IMR-90 (cell line): ENCODE measurements around the gene GPR15. TPM values are rescaled to one million over a fixed set of nuclear protein-coding genes. Genes with fewer than 3 reads are reported as not detected.

ENCODE experiments used
- ATAC-seq: fragments of 200-7000 bp; cut with Tn5 transposase; 2 replicates; pipeline ENCODE4 v1.9.1; 2020; ENCODE audit warnings: low read depth, mild to moderate bottlenecking, moderate library complexity
- BruUV-seq: library from RNA; stranded (reverse); fragments of 400-500 nt; replicated peaks from 2 replicates; lab custom pipeline; 2021; lab: Mats Ljungman, UMichigan
- CTCF ChIA-PET: fragments of 300-600 bp; formaldehyde crosslinking; extraction: SDS; loops from one replicate; lab custom pipeline; 2021; ENCODE audit warnings: antibody characterized with exemption; lab: Yijun Ruan, JAX
- POLR2A ChIA-PET: fragments of 300-600 bp; sonication (Branson Sonifier 250); formaldehyde crosslinking; loops from one replicate; lab custom pipeline; 2022; ENCODE audit warnings: antibody characterized with exemption; ENCODE audit not compliant: unreplicated experiment; lab: Charles Lee
- DNase-seq: peaks from one replicate; pipeline ENCODE4 v3.0.0; 2013
- H2AFZ ChIP-seq: replicated peaks from 2 replicates; pipeline ENCODE3; 2013; ENCODE audit warnings: low read length, mild to moderate bottlenecking; ENCODE audit not compliant: poor library complexity
- H2AK5ac ChIP-seq: 2 replicates; pipeline ENCODE4 v1.6.1; 2013; ENCODE audit warnings: low read depth, low read length, inconsistent platforms
- H2AK9ac ChIP-seq: replicated peaks from 2 replicates; pipeline ENCODE3; 2013; ENCODE audit warnings: mild to moderate bottlenecking, low read depth, low read length, moderate library complexity; ENCODE audit not compliant: poor library complexity
- H2BK120ac ChIP-seq: 2 replicates; pipeline ENCODE4 v1.6.1; 2013; ENCODE audit warnings: low read depth, low read length, inconsistent platforms
- H2BK15ac ChIP-seq: 3 replicates; pipeline ENCODE4 v1.6.1; 2013; ENCODE audit warnings: low read depth, low read length, inconsistent platforms
- H2BK20ac ChIP-seq: 2 replicates; pipeline ENCODE4 v1.6.1; 2013; ENCODE audit warnings: low read depth, mild to moderate bottlenecking, inconsistent platforms, low read length, moderate library complexity
- H2BK5ac ChIP-seq: 2 replicates; pipeline ENCODE4 v1.6.1; 2013; ENCODE audit warnings: mild to moderate bottlenecking, low read depth, low read length, inconsistent platforms; ENCODE audit not compliant: poor library complexity, severe bottlenecking
- H3K14ac ChIP-seq: replicated peaks from 2 replicates; pipeline ENCODE4 v1.6.1; 2013; ENCODE audit warnings: low read depth, low read length, inconsistent platforms
- H3K18ac ChIP-seq: 2 replicates; pipeline ENCODE4 v1.6.1; 2013; ENCODE audit warnings: low read depth, low read length, control low read depth
- H3K23ac ChIP-seq: 2 replicates; pipeline ENCODE4 v1.6.1; 2013; ENCODE audit warnings: low read depth, low read length, inconsistent platforms
- H3K27ac ChIP-seq: 2 replicates; pipeline ENCODE4 v1.5.1; 2013; ENCODE audit warnings: mild to moderate bottlenecking, control low read depth, low read length; ENCODE audit not compliant: insufficient read depth
- H3K27me3 ChIP-seq: 2 replicates; pipeline ENCODE4 v1.6.1; 2013; ENCODE audit warnings: low read length; ENCODE audit not compliant: control insufficient read depth, insufficient read depth
- H3K36me3 ChIP-seq: 2 replicates; pipeline ENCODE4 v1.6.1; 2013; ENCODE audit warnings: low read length, mixed read lengths; ENCODE audit not compliant: control insufficient read depth, insufficient read depth
- H3K4ac ChIP-seq: 2 replicates; pipeline ENCODE4 v1.6.1; 2013; ENCODE audit warnings: low read depth, low read length, inconsistent platforms
- H3K4me1 ChIP-seq: 2 replicates; pipeline ENCODE4 v1.6.1; 2013; ENCODE audit warnings: low read length, mixed read lengths; ENCODE audit not compliant: control insufficient read depth, insufficient read depth
- H3K4me2 ChIP-seq: 2 replicates; pipeline ENCODE4 v1.6.1; 2013; ENCODE audit warnings: low read depth, mild to moderate bottlenecking, control low read depth, low read length, moderate library complexity
- H3K4me3 ChIP-seq: 2 replicates; pipeline ENCODE4 v1.5.1; 2013; ENCODE audit warnings: low read depth, mild to moderate bottlenecking, control low read depth, low read length, moderate library complexity; ENCODE audit not compliant: insufficient read depth
- H3K56ac ChIP-seq: 2 replicates; pipeline ENCODE4 v1.6.1; 2013; ENCODE audit warnings: low read length, inconsistent platforms; ENCODE audit not compliant: insufficient read depth; ENCODE audit errors: extremely low read depth
- H3K79me1 ChIP-seq, 2 experiments: 2 replicates each; pipeline ENCODE4 v1.6.1; 2013; ENCODE audit warnings: low read length in 2 of 2, inconsistent platforms in 1 of 2, low read depth in 1 of 2
- H3K9ac ChIP-seq: 2 replicates; pipeline ENCODE4 v1.6.1; 2013; ENCODE audit warnings: low read depth, low read length, control low read depth
- H3K9me1 ChIP-seq: 2 replicates; pipeline ENCODE4 v1.6.1; 2013; ENCODE audit warnings: low read length, inconsistent platforms; ENCODE audit not compliant: insufficient read depth
- H3K9me3 ChIP-seq: 2 replicates; pipeline ENCODE4 v1.6.1; 2013; ENCODE audit warnings: low read length; ENCODE audit not compliant: control insufficient read depth, insufficient read depth
- H4K20me1 ChIP-seq: 2 replicates; pipeline ENCODE4 v1.6.1; 2013; ENCODE audit warnings: low read length, inconsistent platforms; ENCODE audit not compliant: insufficient read depth
- H4K5ac ChIP-seq: 2 replicates; pipeline ENCODE4 v1.6.1; 2013; ENCODE audit warnings: mild to moderate bottlenecking, low read depth, low read length, control low read depth
- H4K8ac ChIP-seq, 2 experiments: 2 replicates each; pipeline ENCODE4 v1.6.1; 2013; ENCODE audit warnings: low read depth in 2 of 2, low read length in 2 of 2, control low read depth in 1 of 2, inconsistent platforms in 1 of 2
- H4K91ac ChIP-seq: 2 replicates; pipeline ENCODE4 v1.6.1; 2013; ENCODE audit warnings: low read depth, low read length, inconsistent platforms; ENCODE audit not compliant: insufficient read depth
- BHLHE40 ChIP-seq: fragments of 150-350 bp; IDR thresholded peaks from 2 replicates; pipeline ENCODE4 v1.6.1; 2016; ENCODE audit warnings: mild to moderate bottlenecking, low read depth, low read length
- CEBPB ChIP-seq: IDR thresholded peaks from 2 replicates; pipeline ENCODE4 v1.6.1; 2012; ENCODE audit warnings: low read depth, low read length, improper control_type of control experiment
- CHD1 ChIP-seq: IDR thresholded peaks from 2 replicates; pipeline ENCODE4 v1.6.1; 2012; ENCODE audit warnings: low read depth, low read length, improper control_type of control experiment
- FOS ChIP-seq: fragments of 150-350 bp; IDR thresholded peaks from 2 replicates; pipeline ENCODE4 v1.6.1; 2016; ENCODE audit warnings: low read depth, low read length
- MAFK ChIP-seq: IDR thresholded peaks from 2 replicates; pipeline ENCODE4 v1.6.1; 2012; ENCODE audit warnings: low read depth, low read length, improper control_type of control experiment
- MAZ ChIP-seq: IDR thresholded peaks from 2 replicates; pipeline ENCODE4 v1.6.1; 2012; ENCODE audit warnings: low read depth, mild to moderate bottlenecking, low read length, improper control_type of control experiment, moderate library complexity, borderline replicate concordance
- MXI1 ChIP-seq: IDR thresholded peaks from 2 replicates; pipeline ENCODE4 v1.6.1; 2012; ENCODE audit warnings: low read depth, mild to moderate bottlenecking, low read length, moderate library complexity, borderline replicate concordance
- NFE2L2 ChIP-seq: fragments of 150-350 bp; IDR thresholded peaks from 2 replicates; pipeline ENCODE4 v1.6.1; 2016; ENCODE audit warnings: low read depth, mild to moderate bottlenecking, low read length
- POLR2A ChIP-seq: IDR thresholded peaks from 2 replicates; pipeline ENCODE4 v1.6.1; 2012; ENCODE audit warnings: mild to moderate bottlenecking, low read depth, low read length
- RAD21 ChIP-seq: IDR thresholded peaks from 2 replicates; pipeline ENCODE4 v1.6.1; 2012; ENCODE audit warnings: low read length, improper control_type of control experiment
- RCOR1 ChIP-seq: IDR thresholded peaks from 2 replicates; pipeline ENCODE4 v1.6.1; 2012; ENCODE audit warnings: mild to moderate bottlenecking, low read length, improper control_type of control experiment; ENCODE audit not compliant: insufficient replicate concordance
- RFX5 ChIP-seq: IDR thresholded peaks from 2 replicates; pipeline ENCODE4 v1.8.0; 2012; ENCODE audit warnings: low read depth, mild to moderate bottlenecking, low read length, moderate library complexity
- SMC3 ChIP-seq: fragments of 150-350 bp; IDR thresholded peaks from 2 replicates; pipeline ENCODE4 v1.6.1; 2016; ENCODE audit warnings: low read depth, mild to moderate bottlenecking, antibody characterized with exemption, low read length, moderate library complexity
- WGBS, 2 experiments: methylation state at CpG; one replicate each; pipeline versions ENCODE4 v1.1.5 to v1.1.7; 2013; ENCODE audit warnings: missing lambda C conversion rate in 2 of 2; ENCODE audit not compliant: insufficient read length in 1 of 2; ENCODE audit errors: extremely low coverage in 2 of 2; 5-methylcytosine and 5-hydroxymethylcytosine counted together
- dilution Hi-C: fragments of 300-500 bp; cut with HindIII; formaldehyde crosslinking; loops from one replicate; pipeline ENCODE4 v1.14.3; 2018; ENCODE audit warnings: low sequenced_read_pairs; ENCODE audit not compliant: unreplicated experiment
- in situ Hi-C: fragments of 300-500 bp; cut with MboI; formaldehyde crosslinking; loops from 3 replicates; pipeline ENCODE4 v1.14.3; 2019; ENCODE audit warnings: low sequenced_read_pairs, inconsistent platforms, mixed read lengths
- intact Hi-C: fragments of 100-400 bp; cut with micrococcal nuclease; formaldehyde crosslinking; loops from 2 replicates; pipeline ENCODE4 v1.10.0; 2022
- polyA plus RNA-seq, 3 experiments: library from polyadenylated mRNA; depleted of rRNA; stranded (reverse); fragments of >200 nt; gene quantifications; 2 replicates each; pipeline ENCODE4 v1.2.3, GENCODE V29; 2012; ENCODE audit warnings: low replicate concordance in 1 of 3
- total RNA-seq: library from RNA; depleted of rRNA; stranded (reverse); fragments of >200 nt; gene quantifications from 2 replicates; pipeline ENCODE4 v1.2.3, GENCODE V29; 2012
- TF ChIP-seq, protein P1 (sequence below): fragments of 150-350 bp; IDR thresholded peaks from 2 replicates; pipeline ENCODE4 v1.6.1; 2017; ENCODE audit warnings: mild to moderate bottlenecking, antibody characterized with exemption, low read length, low read depth
- TF ChIP-seq, protein P2 (sequence below): fragments of 150-350 bp; IDR thresholded peaks from 2 replicates; pipeline ENCODE4 v1.6.1; 2016; ENCODE audit warnings: low read depth, mild to moderate bottlenecking, low read length, moderate library complexity, borderline replicate concordance
- TF ChIP-seq, protein P3 (sequence below): conservative IDR thresholded peaks from 2 replicates; pipeline ENCODE4 v1.5.1; 2012; ENCODE audit warnings: mild to moderate bottlenecking, low read depth, low read length, improper control_type of control experiment

The GPR15 gene
- total and polyA plus RNA-seq, 2 of the 4 experiments (the other 2 are of a cell fraction): not detected

DNA sequence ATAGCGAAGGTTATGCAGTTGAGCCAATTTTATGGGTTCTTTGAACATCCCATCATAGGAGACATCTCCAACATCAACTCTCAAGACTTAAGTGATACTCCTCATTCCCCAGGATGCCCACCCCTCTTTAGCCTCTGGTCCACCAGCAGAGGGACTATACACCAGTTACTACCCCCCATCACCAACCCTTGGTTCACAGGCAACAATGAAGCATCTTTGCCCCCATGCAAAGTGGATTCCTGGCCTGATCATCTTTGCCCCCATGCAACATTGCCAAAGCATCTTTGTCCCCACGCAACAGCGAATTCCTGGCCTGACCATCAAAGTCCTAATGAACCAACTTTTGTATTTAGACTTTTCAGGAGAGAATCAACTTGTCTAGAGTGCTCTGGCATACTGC is 19.1 kb downstream of the GPR15 start:
- Histone ChIP-seq H2BK15ac (no peak overlapping the region), H3K4me3 (no peak overlapping the region), H4K8ac (no peak overlapping the region), H3K56ac (no peak overlapping the region), H3K9ac (no peak overlapping the region), H2BK5ac (no peak overlapping the region), H3K14ac (no peak overlapping the region), H2BK120ac (no peak overlapping the region), H3K36me3 (no peaks in the 10 kb centered on the region), H3K27me3 (peaks cover 15% of the 10 kb centered on the region), H4K5ac (no peak overlapping the region), H2AFZ (no peak overlapping the region), H3K9me1 (no peaks in the 10 kb centered on the region), H4K91ac (no peak overlapping the region), H2AK9ac (no peak overlapping the region), H3K27ac (no peak overlapping the region), H3K4me2 (no peak overlapping the region), H3K4ac (no peak overlapping the region), H3K23ac (no peak overlapping the region), H4K20me1 (no peaks in the 10 kb centered on the region), H3K4me1 (no peaks in the 10 kb centered on the region), H2BK20ac (no peak overlapping the region), H2AK5ac (no peak overlapping the region), H3K79me1 (no peaks in the 10 kb centered on the region), H3K18ac (no peak overlapping the region), H3K9me3 (no peaks in the 10 kb centered on the region)
- DNase-seq (no peak), ATAC-seq (no peak)
- no TSS peak for BruUV-seq
- WGBS, 2 experiments: no CpG with 5 or more reads among the region's 3 CpGs
- POLR2A ChIA-PET: no interaction called here
- dilution Hi-C loops: no loop called here
- CTCF ChIA-PET: no interaction called here
- no peak for TF ChIP-seq RCOR1
- no peak for TF ChIP-seq POLR2A
- no peak for TF ChIP-seq RAD21
- no peak for TF ChIP-seq NFE2L2
- no peak for TF ChIP-seq CHD1
- TF ChIP-seq, protein P1, sequence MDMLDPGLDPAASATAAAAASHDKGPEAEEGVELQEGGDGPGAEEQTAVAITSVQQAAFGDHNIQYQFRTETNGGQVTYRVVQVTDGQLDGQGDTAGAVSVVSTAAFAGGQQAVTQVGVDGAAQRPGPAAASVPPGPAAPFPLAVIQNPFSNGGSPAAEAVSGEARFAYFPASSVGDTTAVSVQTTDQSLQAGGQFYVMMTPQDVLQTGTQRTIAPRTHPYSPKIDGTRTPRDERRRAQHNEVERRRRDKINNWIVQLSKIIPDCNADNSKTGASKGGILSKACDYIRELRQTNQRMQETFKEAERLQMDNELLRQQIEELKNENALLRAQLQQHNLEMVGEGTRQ: no peak
- TF ChIP-seq SMC3: no peak
- no peak for TF ChIP-seq FOS
- TF ChIP-seq, protein P2, sequence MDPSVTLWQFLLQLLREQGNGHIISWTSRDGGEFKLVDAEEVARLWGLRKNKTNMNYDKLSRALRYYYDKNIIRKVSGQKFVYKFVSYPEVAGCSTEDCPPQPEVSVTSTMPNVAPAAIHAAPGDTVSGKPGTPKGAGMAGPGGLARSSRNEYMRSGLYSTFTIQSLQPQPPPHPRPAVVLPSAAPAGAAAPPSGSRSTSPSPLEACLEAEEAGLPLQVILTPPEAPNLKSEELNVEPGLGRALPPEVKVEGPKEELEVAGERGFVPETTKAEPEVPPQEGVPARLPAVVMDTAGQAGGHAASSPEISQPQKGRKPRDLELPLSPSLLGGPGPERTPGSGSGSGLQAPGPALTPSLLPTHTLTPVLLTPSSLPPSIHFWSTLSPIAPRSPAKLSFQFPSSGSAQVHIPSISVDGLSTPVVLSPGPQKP: no peak
- TF ChIP-seq MAZ: no peak
- TF ChIP-seq, protein P3, sequence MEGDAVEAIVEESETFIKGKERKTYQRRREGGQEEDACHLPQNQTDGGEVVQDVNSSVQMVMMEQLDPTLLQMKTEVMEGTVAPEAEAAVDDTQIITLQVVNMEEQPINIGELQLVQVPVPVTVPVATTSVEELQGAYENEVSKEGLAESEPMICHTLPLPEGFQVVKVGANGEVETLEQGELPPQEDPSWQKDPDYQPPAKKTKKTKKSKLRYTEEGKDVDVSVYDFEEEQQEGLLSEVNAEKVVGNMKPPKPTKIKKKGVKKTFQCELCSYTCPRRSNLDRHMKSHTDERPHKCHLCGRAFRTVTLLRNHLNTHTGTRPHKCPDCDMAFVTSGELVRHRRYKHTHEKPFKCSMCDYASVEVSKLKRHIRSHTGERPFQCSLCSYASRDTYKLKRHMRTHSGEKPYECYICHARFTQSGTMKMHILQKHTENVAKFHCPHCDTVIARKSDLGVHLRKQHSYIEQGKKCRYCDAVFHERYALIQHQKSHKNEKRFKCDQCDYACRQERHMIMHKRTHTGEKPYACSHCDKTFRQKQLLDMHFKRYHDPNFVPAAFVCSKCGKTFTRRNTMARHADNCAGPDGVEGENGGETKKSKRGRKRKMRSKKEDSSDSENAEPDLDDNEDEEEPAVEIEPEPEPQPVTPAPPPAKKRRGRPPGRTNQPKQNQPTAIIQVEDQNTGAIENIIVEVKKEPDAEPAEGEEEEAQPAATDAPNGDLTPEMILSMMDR: no peak
- no peak for TF ChIP-seq MAFK
- no peak for TF ChIP-seq CEBPB
- no peak for TF ChIP-seq BHLHE40
- TF ChIP-seq RFX5: no peak
- no peak for TF ChIP-seq MXI1
- intact Hi-C loops: no loop called here
- in situ Hi-C loops: loop anchor here (25.0 kb wide), 1 partner anchor 214 kb away; no protein-coding TSS in a partner anchor
